GM10248 (cell line): ENCODE data around the gene KLB.
A peak's percentile ranks its signal among the peaks of the same experiment; 100 is the strongest.
"Not testable (repeated sequence)": the region's sequence is repeated elsewhere in the genome, so short reads cannot be mapped to it uniquely, and the experiment has no call there.

ENCODE experiments used
- CTCF ChIA-PET: fragments of 300-600 bp; sonication (Branson Sonifier 250); formaldehyde crosslinking; extraction: SDS; loops from one replicate; lab custom pipeline; 2021; ENCODE audit warnings: antibody characterized with exemption; lab: Yijun Ruan, JAX
- POLR2A ChIA-PET: fragments of 350-650 bp; sonication (Branson Sonifier 250); formaldehyde crosslinking; extraction: SDS; loops from one replicate; lab custom pipeline; 2020; ENCODE audit warnings: antibody characterized with exemption; lab: Yijun Ruan, JAX
- DNase-seq: peaks from one replicate; pipeline ENCODE4 v3.0.0; 2012; ENCODE audit errors: extremely low spot score
- CTCF ChIP-seq: IDR thresholded peaks from 2 replicates; pipeline ENCODE4 v1.5.1; 2012; ENCODE audit warnings: mild to moderate bottlenecking, low read depth; ENCODE audit errors: extremely low read depth, missing control alignments, control extremely low read depth

The KLB gene

GRCh38 chr4:39406763-39407583, at the start of gene KLB:
TSS of gene KLB (plus strand) at chr4:39406930. CDS start at chr4:39406950, 20 bp downstream.
- CTCF ChIA-PET = interaction anchor here (1.0 to 1.4 kb wide), 4 partner anchors 17 to 62 kb away, joined by 3 to 4 read pairs (median 4); no protein-coding TSS in a partner anchor
- TF ChIP-seq CTCF = no peak
- no peak for DNase-seq
- POLR2A ChIA-PET = no interaction called here

- TF ChIP-seq CTCF = no peak
- CTCF ChIA-PET = interaction anchor here (1.0 to 3.4 kb wide), 3 partner anchors 10 to 57 kb away, joined by 4 to 10 read pairs (median 6); no protein-coding TSS in a partner anchor
- POLR2A ChIA-PET = interaction anchor here (1.0 kb wide), 1 partner anchor 9 kb away, joined by 4 read pairs; the partner anchor contains the start of gene RFC1
- DNase-seq = peak; percentile 66
Measured at GRCh38 chr4:39357002-39357401, 49.7 kb upstream of the KLB start.

- CTCF ChIA-PET, POLR2A ChIA-PET: not testable (repeated sequence)
- DNase-seq = peak; percentile 38
Measured at GRCh38 chr4:39360611-39361010, 46.1 kb upstream of the KLB start.

GRCh38 chr4:39362827-39363226, 43.9 kb upstream of the KLB start:
- DNase-seq = no peak
- CTCF ChIA-PET = no interaction called here
- POLR2A ChIA-PET = no interaction called here
- no peak for TF ChIP-seq CTCF

- POLR2A ChIA-PET = no interaction called here
Measured at GRCh38 chr4:39363773-39364393, 42.8 kb upstream of the KLB start.

GRCh38 chr4:39365360-39365759, 41.4 kb upstream of the KLB start:
- TF ChIP-seq CTCF = no peak
- POLR2A ChIA-PET = no interaction called here
- CTCF ChIA-PET = interaction anchor here (1.1 kb wide), 2 partner anchors 26 to 104 kb away, joined by 3 to 4 read pairs; no protein-coding TSS in a partner anchor
- no peak for DNase-seq

More at GRCh38 chr4:39363773-39364393, 42.8 kb upstream of the KLB start:
- DNase-seq = no peak
- no peak for TF ChIP-seq CTCF
- CTCF ChIA-PET = interaction anchor here (1.1 kb wide), 1 partner anchor 105 kb away, joined by 4 read pairs; no protein-coding TSS in a partner anchor
